ENCODE data around the gene SWAP70.

DNA sequence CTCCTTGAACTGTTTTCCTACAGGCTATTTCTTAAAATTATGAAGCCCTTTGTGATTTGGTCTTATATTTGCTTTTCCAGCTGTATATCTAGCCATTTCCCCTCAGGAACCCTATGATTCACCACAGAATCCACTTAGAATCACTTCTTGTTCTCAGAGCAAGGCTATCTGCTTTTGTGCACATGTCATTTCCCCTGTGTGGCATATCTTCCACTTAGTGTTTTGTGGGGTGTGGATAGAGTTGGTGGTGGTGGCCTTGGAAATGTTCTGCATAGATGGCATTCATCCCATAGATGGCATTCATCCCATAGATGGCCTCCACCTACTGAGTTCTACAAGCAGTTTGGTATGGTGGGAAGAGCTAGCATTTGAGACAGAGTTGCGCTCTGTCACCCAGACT lies 44.7 kb downstream of the SWAP70 start:
- TF ChIP-seq EZH2 (IDR thresholded peaks at IDR 0.05; ENCODE audit: borderline replicate concordance, low read depth, low read length, poor library complexity, severe bottlenecking) (no peak), CTCF (conservative IDR thresholded peaks at IDR 0.05; ENCODE audit: low read depth, low read length) (no peak)
